Measurements from ENCODE around the gene CTNNA3.

The CTNNA3 gene

GRCh38 chr10:66591865-66592264 lies 1104.1 kb downstream of the CTNNA3 start:
- DNase-seq, result no peak

- no peak for DNase-seq
These were observed 1108.3 kb downstream of the CTNNA3 start for GRCh38 chr10:66587680-66588050.

- DNase-seq, result no peak
These were observed 1108.9 kb downstream of the CTNNA3 start for GRCh38 chr10:66586897-66587679.

- no peak for DNase-seq
These were observed 1109.9 kb downstream of the CTNNA3 start for GRCh38 chr10:66586073-66586472.

GRCh38 chr10:66575251-66575855 lies 1120.6 kb downstream of the CTNNA3 start:
- no peak for DNase-seq

GRCh38 chr10:66572700-66573099 lies 1123.3 kb downstream of the CTNNA3 start:
- DNase-seq, result no peak

GRCh38 chr10:66565999-66566398 lies 1130.0 kb downstream of the CTNNA3 start:
- no peak for DNase-seq

- DNase-seq, result no peak
These were observed 1131.7 kb downstream of the CTNNA3 start for GRCh38 chr10:66564287-66564686.

GRCh38 chr10:66555061-66555460 lies 1140.9 kb downstream of the CTNNA3 start:
- DNase-seq, result no peak

- DNase-seq, result no peak
These were observed 1143.7 kb downstream of the CTNNA3 start for GRCh38 chr10:66552331-66552730.

GRCh38 chr10:66550351-66550750 lies 1145.6 kb downstream of the CTNNA3 start:
- no peak for DNase-seq

- no peak for DNase-seq
These were observed 1157.1 kb downstream of the CTNNA3 start for GRCh38 chr10:66538908-66539307.

- DNase-seq, result no peak
These were observed 1157.6 kb downstream of the CTNNA3 start for GRCh38 chr10:66538371-66538770.

GRCh38 chr10:66537186-66537585 lies 1158.8 kb downstream of the CTNNA3 start:
- no peak for DNase-seq

- DNase-seq, result no peak
These were observed 1160.6 kb downstream of the CTNNA3 start for GRCh38 chr10:66535439-66535838.

- DNase-seq, result no peak
These were observed 1161.1 kb downstream of the CTNNA3 start for GRCh38 chr10:66534866-66535265.

- no peak for DNase-seq
These were observed 1174.5 kb downstream of the CTNNA3 start for GRCh38 chr10:66521506-66521905.

- no peak for DNase-seq
These were observed 1176.4 kb downstream of the CTNNA3 start for GRCh38 chr10:66519616-66520015.

GRCh38 chr10:66514666-66515065 lies 1181.3 kb downstream of the CTNNA3 start:
- DNase-seq, result no peak

- no peak for DNase-seq
These were observed 1182.5 kb downstream of the CTNNA3 start for GRCh38 chr10:66513504-66513903.

GRCh38 chr10:66505003-66505657 lies 1190.9 kb downstream of the CTNNA3 start:
- DNase-seq, result no peak

GRCh38 chr10:66501356-66501755 lies 1194.6 kb downstream of the CTNNA3 start:
- DNase-seq, result no peak

- no peak for DNase-seq
These were observed 1212.0 kb downstream of the CTNNA3 start for GRCh38 chr10:66483966-66484365.

- DNase-seq, result no peak
These were observed 1223.8 kb downstream of the CTNNA3 start for GRCh38 chr10:66472156-66472555.
